K562 (cell line): ENCODE results near the gene NAA40. TPM values are rescaled to one million over a fixed set of nuclear protein-coding genes. Genes with fewer than 3 reads are reported as not detected.

Source experiments
- BHLHE40 ChIP-seq: IDR thresholded peaks from 2 replicates; pipeline ENCODE4 v1.6.1; 2011; ENCODE audit warnings: low read length, improper control_type of control experiment
- CBX2 ChIP-seq: fragments of 200-600 bp; sonication (generic); IDR thresholded peaks from one replicate; pipeline ENCODE4 v1.6.1; 2012; ENCODE audit warnings: mild to moderate bottlenecking, low read length, inconsistent platforms; ENCODE audit not compliant: insufficient read depth, poor library complexity, severe bottlenecking
- CREM ChIP-seq: IDR thresholded peaks from 2 replicates; pipeline ENCODE4 v1.6.1; 2014; ENCODE audit warnings: antibody characterized with exemption, low read depth
- CTBP1 ChIP-seq: fragments of 450-650 bp; IDR thresholded peaks from 2 replicates; pipeline ENCODE4 v1.6.1; 2016; ENCODE audit warnings: borderline replicate concordance
- GTF2F1 ChIP-seq: IDR thresholded peaks from 2 replicates; pipeline ENCODE4 v1.6.1; 2011; ENCODE audit warnings: low read depth, low read length, improper control_type of control experiment
- HDAC1 ChIP-seq, 2 experiments: fragments of 450-650 bp; IDR thresholded peaks; 2 replicates each; pipeline ENCODE4 v1.6.1; 2016 to 2017; ENCODE audit warnings: inconsistent platforms in 1 of 2, mild to moderate bottlenecking in 1 of 2, moderate library complexity in 1 of 2
- HMG20B ChIP-seq: fragments of 250-450 bp; sonication (Bioruptor Pico); IDR thresholded peaks from 2 replicates; pipeline ENCODE4 v1.5.0; 2021; ENCODE audit warnings: mild to moderate bottlenecking
- KHSRP ChIP-seq: fragments of 450-650 bp; IDR thresholded peaks from 2 replicates; pipeline ENCODE4 v1.6.1; 2017
- NCOA6 ChIP-seq: fragments of 450-650 bp; IDR thresholded peaks from 2 replicates; pipeline ENCODE4 v1.6.1; 2017; ENCODE audit warnings: mild to moderate bottlenecking
- PHF8 ChIP-seq: fragments of 200-600 bp; sonication (generic); IDR thresholded peaks from 2 replicates; pipeline ENCODE4 v1.6.1; 2012; ENCODE audit warnings: mixed run types, mild to moderate bottlenecking, inconsistent platforms, low read length, moderate library complexity, borderline replicate concordance
- POLR2B ChIP-seq: fragments of 450-650 bp; IDR thresholded peaks from 2 replicates; pipeline ENCODE4 v1.6.1; 2018; ENCODE audit warnings: low read depth; ENCODE audit not compliant: partially characterized antibody
- RBFOX2 ChIP-seq: fragments of 200-400 bp; formaldehyde crosslinking; IDR thresholded peaks from 2 replicates; pipeline ENCODE4 v1.6.1; 2017; ENCODE audit warnings: low read depth, mild to moderate bottlenecking, low read length, moderate library complexity
- RBM34 ChIP-seq: fragments of 200-400 bp; formaldehyde crosslinking; IDR thresholded peaks from 2 replicates; pipeline ENCODE4 v1.6.1; 2018; ENCODE audit warnings: low read length, borderline replicate concordance; ENCODE audit not compliant: insufficient read depth
- RBM39 ChIP-seq: fragments of 200-400 bp; formaldehyde crosslinking; optimal IDR thresholded peaks from 2 replicates; pipeline ENCODE3; 2018; ENCODE audit warnings: low read depth, low read length
- SLC30A9 ChIP-seq: fragments of 250-450 bp; sonication (Bioruptor Pico); IDR thresholded peaks from 2 replicates; pipeline ENCODE4 v1.8.0; 2022; ENCODE audit warnings: mild to moderate bottlenecking, moderate library complexity
- TRIM24 ChIP-seq, 2 experiments: fragments of 450-650 bp; IDR thresholded peaks; 2 replicates each; pipeline ENCODE4 v1.6.1; 2016
- ZKSCAN1 ChIP-seq: fragments of 150-350 bp; IDR thresholded peaks from 2 replicates; pipeline ENCODE4 v1.6.1; 2016; ENCODE audit warnings: low read depth, low read length
- ZKSCAN8 ChIP-seq: fragments of 200-800 bp; sonication (Bioruptor generic); IDR thresholded peaks from 2 replicates; pipeline ENCODE4 v1.6.1; 2016; ENCODE audit warnings: missing genetic modification characterization, missing compliant biosample characterization
- ZNF143 ChIP-seq: sonication (generic); formaldehyde crosslinking; IDR thresholded peaks from 2 replicates; pipeline ENCODE4 v1.9.0; 2022; ENCODE audit warnings: mild to moderate bottlenecking, missing genetic modification reagents
- ZNF239 ChIP-seq: fragments of 250-450 bp; sonication (Bioruptor Pico); IDR thresholded peaks from 2 replicates; pipeline ENCODE4 v1.4.0; 2020; ENCODE audit warnings: mild to moderate bottlenecking
- polyA plus RNA-seq, 8 experiments: library from polyadenylated mRNA; depleted of rRNA in 4 of 8; stranded (reverse) in 5 of 8; unstranded in 3 of 8; fragments of >200 nt; fragmentation: Nextera tagmentation in 2 of 8; fragmentation: Illumina TruSeq in 1 of 8; extraction: Ambion mirVana in 2 of 8; extraction: Trizol in 1 of 8; gene quantifications; 2 replicates each; pipeline versions ENCODE4 v1.2.1 to v1.2.3, GENCODE V29; 2011 to 2014; ENCODE audit warnings: inconsistent platforms in 1 of 8, missing spikeins in 1 of 8
- total RNA-seq, 7 experiments: library from RNA; depleted of rRNA in 6 of 7; stranded (reverse); fragments of >200 nt in 6 of 7; fragmentation: Illumina TruSeq in 2 of 7; extraction: Trizol in 2 of 7; gene quantifications; 2 replicates each; pipeline versions ENCODE4 v1.2.1 to v1.2.3, GENCODE V29; 2011 to 2021; ENCODE audit warnings: low replicate concordance in 1 of 7
- TF ChIP-seq, protein P1 (sequence below): fragments of 450-650 bp; formaldehyde crosslinking; IDR thresholded peaks from 2 replicates; pipeline ENCODE4 v1.4.0; 2020; ENCODE audit warnings: mild to moderate bottlenecking, moderate library complexity
- TF ChIP-seq, protein P2 (sequence below): fragments of 450-650 bp; IDR thresholded peaks from 2 replicates; pipeline ENCODE4 v1.6.1; 2016; ENCODE audit warnings: antibody characterized with exemption
- TF ChIP-seq, protein P3 (sequence below): fragments of 250-450 bp; sonication (Bioruptor Pico); IDR thresholded peaks from 2 replicates; pipeline ENCODE4 v1.8.0; 2021; ENCODE audit warnings: moderate library complexity, mild to moderate bottlenecking, inconsistent platforms
- TF ChIP-seq, protein P4 (sequence below): IDR thresholded peaks from 2 replicates; pipeline ENCODE4 v1.6.1; 2011; ENCODE audit not compliant: insufficient read length; ENCODE audit errors: extremely low read depth

The NAA40 gene
- total and polyA plus RNA-seq, 9 of the 15 experiments (the other 6 are each of a cell fraction or from before 2014, with no cell fraction given) = 6.2 to 39.0 (median 23.1) TPM

DNA sequence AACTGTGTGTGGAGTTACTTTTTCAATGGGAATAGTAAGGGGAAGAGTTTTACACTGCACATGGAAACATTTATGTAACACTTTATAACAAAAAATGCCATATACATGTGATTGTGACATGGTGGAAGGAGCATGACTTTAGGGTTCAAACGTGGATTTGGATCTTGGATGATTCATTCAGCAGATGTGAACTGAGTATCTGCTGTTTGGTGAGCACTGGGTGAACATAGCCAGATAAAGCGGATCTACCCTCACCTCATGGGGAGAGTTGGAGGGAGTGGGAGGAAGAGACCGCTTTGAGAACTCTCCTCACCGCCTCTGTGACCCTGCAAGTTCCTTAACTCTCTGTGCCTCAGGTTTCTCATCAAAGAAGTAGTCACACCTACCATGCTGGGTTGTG lies 3.1 kb downstream of the NAA40 start (continued):
- no peak for TF ChIP-seq ZKSCAN8 (CRISPR knock-in tag)
- TF ChIP-seq HMG20B (CRISPR knock-in tag) = no peak
- TF ChIP-seq RBM34 = no peak
- TF ChIP-seq RBFOX2 = no peak
- TF ChIP-seq, protein P1, sequence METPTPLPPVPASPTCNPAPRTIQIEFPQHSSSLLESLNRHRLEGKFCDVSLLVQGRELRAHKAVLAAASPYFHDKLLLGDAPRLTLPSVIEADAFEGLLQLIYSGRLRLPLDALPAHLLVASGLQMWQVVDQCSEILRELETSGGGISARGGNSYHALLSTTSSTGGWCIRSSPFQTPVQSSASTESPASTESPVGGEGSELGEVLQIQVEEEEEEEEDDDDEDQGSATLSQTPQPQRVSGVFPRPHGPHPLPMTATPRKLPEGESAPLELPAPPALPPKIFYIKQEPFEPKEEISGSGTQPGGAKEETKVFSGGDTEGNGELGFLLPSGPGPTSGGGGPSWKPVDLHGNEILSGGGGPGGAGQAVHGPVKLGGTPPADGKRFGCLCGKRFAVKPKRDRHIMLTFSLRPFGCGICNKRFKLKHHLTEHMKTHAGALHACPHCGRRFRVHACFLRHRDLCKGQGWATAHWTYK (CRISPR knock-in tag) = no peak
- TF ChIP-seq, protein P2, sequence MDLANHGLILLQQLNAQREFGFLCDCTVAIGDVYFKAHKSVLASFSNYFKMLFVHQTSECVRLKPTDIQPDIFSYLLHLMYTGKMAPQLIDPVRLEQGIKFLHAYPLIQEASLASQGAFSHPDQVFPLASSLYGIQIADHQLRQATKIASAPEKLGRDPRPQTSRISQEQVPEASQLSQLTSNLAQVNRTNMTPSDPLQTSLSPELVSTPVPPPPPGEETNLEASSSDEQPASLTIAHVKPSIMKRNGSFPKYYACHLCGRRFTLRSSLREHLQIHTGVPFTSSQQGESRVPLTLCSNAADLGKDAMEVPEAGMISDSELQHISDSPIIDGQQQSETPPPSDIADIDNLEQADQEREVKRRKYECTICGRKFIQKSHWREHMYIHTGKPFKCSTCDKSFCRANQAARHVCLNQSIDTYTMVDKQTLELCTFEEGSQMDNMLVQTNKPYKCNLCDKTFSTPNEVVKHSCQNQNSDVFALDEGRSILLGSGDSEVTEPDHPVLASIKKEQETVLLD = no peak
- TF ChIP-seq HDAC1 (IDR thresholded peaks at IDR 0.05) = no peak
- TF ChIP-seq, protein P3, sequence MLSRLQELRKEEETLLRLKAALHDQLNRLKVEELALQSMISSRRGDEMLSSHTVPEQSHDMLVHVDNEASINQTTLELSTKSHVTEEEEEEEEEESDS (CRISPR knock-in tag) = no peak
- no peak for TF ChIP-seq KHSRP
- TF ChIP-seq ZNF143 (CRISPR knock-in tag) = no peak
- no peak for TF ChIP-seq ZKSCAN1
- no peak for TF ChIP-seq BHLHE40
- no peak for TF ChIP-seq PHF8
- no peak for TF ChIP-seq ZNF239 (CRISPR knock-in tag)
- no peak for TF ChIP-seq NCOA6
- TF ChIP-seq POLR2B = no peak
- TF ChIP-seq, protein P4, sequence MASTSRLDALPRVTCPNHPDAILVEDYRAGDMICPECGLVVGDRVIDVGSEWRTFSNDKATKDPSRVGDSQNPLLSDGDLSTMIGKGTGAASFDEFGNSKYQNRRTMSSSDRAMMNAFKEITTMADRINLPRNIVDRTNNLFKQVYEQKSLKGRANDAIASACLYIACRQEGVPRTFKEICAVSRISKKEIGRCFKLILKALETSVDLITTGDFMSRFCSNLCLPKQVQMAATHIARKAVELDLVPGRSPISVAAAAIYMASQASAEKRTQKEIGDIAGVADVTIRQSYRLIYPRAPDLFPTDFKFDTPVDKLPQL = no peak
- TF ChIP-seq RBM39 = no peak
- peak in 1 of 2 experiments; percentile 25; a peak in 2 of 4 replicates for TF ChIP-seq TRIM24 (IDR thresholded peaks at IDR 0.05)
- TF ChIP-seq SLC30A9 (CRISPR knock-in tag) = no peak
- no peak for TF ChIP-seq GTF2F1
- no peak for TF ChIP-seq CTBP1
- TF ChIP-seq CBX2 = no peak
- TF ChIP-seq CREM = no peak
